HEK293 (cell line): ENCODE results near the gene IGSF9B.

Source experiments
- CTCF ChIA-PET: fragments of 350-600 bp; formaldehyde crosslinking; extraction: SDS; loops from one replicate; lab custom pipeline; 2021; ENCODE audit warnings: antibody characterized with exemption; lab: Yijun Ruan, JAX
- POLR2A ChIA-PET: fragments of 300-600 bp; formaldehyde crosslinking; extraction: SDS; loops from one replicate; lab custom pipeline; 2020; ENCODE audit warnings: antibody characterized with exemption, inconsistent platforms; lab: Yijun Ruan, JAX
- H3K27ac ChIP-seq: fragments of 200-500 bp; sonication (Bioruptor generic); 2 replicates; pipeline ENCODE4 v1.5.1; 2014; ENCODE audit warnings: low read depth, low read length, control low read depth, inconsistent platforms; ENCODE audit errors: extremely low read depth
- H3K36me3 ChIP-seq, 2 experiments: fragments of 200-500 bp in 1 of 2; sonication (Bioruptor generic) in 1 of 2; 1 replicate in 1 of 2; 2 replicates in 1 of 2; pipeline ENCODE4 v1.5.1; 2014 to 2017; ENCODE audit warnings: inconsistent platforms in 2 of 2, low read length in 2 of 2; ENCODE audit not compliant: control insufficient read depth in 2 of 2, insufficient read depth in 1 of 2
- H3K4me1 ChIP-seq: fragments of 200-500 bp; sonication (Bioruptor generic); 2 replicates; pipeline ENCODE4 v1.5.1; 2014; ENCODE audit warnings: mild to moderate bottlenecking, low read length, inconsistent platforms; ENCODE audit not compliant: control insufficient read depth, insufficient read depth
- H3K4me3 ChIP-seq: 2 replicates; pipeline ENCODE4 v1.5.1; 2011; ENCODE audit warnings: low read depth, mild to moderate bottlenecking, control low read depth, low read length, moderate library complexity
- H3K9me3 ChIP-seq: fragments of 200-500 bp; sonication (Bioruptor generic); 2 replicates; pipeline ENCODE4 v1.5.1; 2014; ENCODE audit warnings: low read depth, low read length, inconsistent platforms; ENCODE audit not compliant: control insufficient read depth, insufficient read depth
- HOXC10 ChIP-seq: sonication (generic); formaldehyde crosslinking; IDR thresholded peaks from 2 replicates; pipeline ENCODE4 v1.8.1; 2023; ENCODE audit warnings: mild to moderate bottlenecking, missing genetic modification reagents
- MEIS1 ChIP-seq: sonication (generic); formaldehyde crosslinking; IDR thresholded peaks from 2 replicates; pipeline ENCODE4 v1.8.1; 2022; ENCODE audit warnings: missing genetic modification reagents, mild to moderate bottlenecking, borderline replicate concordance
- OVOL3 ChIP-seq: fragments of 450-650 bp; formaldehyde crosslinking; IDR thresholded peaks from 2 replicates; pipeline ENCODE4 v1.5.1; 2016; ENCODE audit warnings: missing biosample characterization, missing genetic modification characterization
- REST ChIP-seq: fragments of 450-650 bp; formaldehyde crosslinking; IDR thresholded peaks from 2 replicates; pipeline ENCODE4 v1.5.1; 2016; ENCODE audit warnings: missing biosample characterization, missing genetic modification characterization
- ZFP37 ChIP-seq: fragments of 450-650 bp; formaldehyde crosslinking; IDR thresholded peaks from 2 replicates; pipeline ENCODE4 v1.5.1; 2016; ENCODE audit warnings: missing biosample characterization, missing genetic modification characterization
- ZNF175 ChIP-seq: fragments of 450-650 bp; formaldehyde crosslinking; IDR thresholded peaks from 2 replicates; pipeline ENCODE4 v1.5.1; 2016; ENCODE audit warnings: missing biosample characterization, missing genetic modification characterization
- ZNF324 ChIP-seq: fragments of 450-650 bp; formaldehyde crosslinking; IDR thresholded peaks from 2 replicates; pipeline ENCODE4 v1.5.1; 2016; ENCODE audit warnings: missing biosample characterization, missing genetic modification characterization
- ZNF518A ChIP-seq: fragments of 450-650 bp; formaldehyde crosslinking; conservative IDR thresholded peaks from 2 replicates; pipeline ENCODE4 v1.5.1; 2016; ENCODE audit warnings: low read depth, missing biosample characterization, missing genetic modification characterization
- ZNF600 ChIP-seq: fragments of 450-650 bp; formaldehyde crosslinking; IDR thresholded peaks from 2 replicates; pipeline ENCODE4 v1.5.1; 2016; ENCODE audit warnings: missing biosample characterization, missing genetic modification characterization
- ZNF629 ChIP-seq: fragments of 450-650 bp; formaldehyde crosslinking; IDR thresholded peaks from 2 replicates; pipeline ENCODE4 v1.5.1; 2017; ENCODE audit warnings: missing biosample characterization, missing genetic modification characterization
- ZSCAN18 ChIP-seq: fragments of 450-650 bp; formaldehyde crosslinking; IDR thresholded peaks from 2 replicates; pipeline ENCODE4 v1.5.1; 2016; ENCODE audit warnings: missing biosample characterization, missing genetic modification characterization
- ZSCAN5A ChIP-seq: fragments of 450-650 bp; formaldehyde crosslinking; IDR thresholded peaks from 2 replicates; pipeline ENCODE4 v1.5.1; 2016; ENCODE audit warnings: missing biosample characterization, missing genetic modification characterization

IGSF9B gene

GRCh38 chr11:133936136-133936535 is 20.6 kb downstream of the IGSF9B start:
- ChIA-PET POLR2A (no interaction called here), CTCF (no interaction called here)
- no peak overlapping the region for H3K27ac ChIP-seq

More at GRCh38 chr11:133936136-133936535, 20.6 kb downstream of the IGSF9B start:
- Histone ChIP-seq H3K9me3 (no peaks in the 10 kb centered on the region), H3K4me1 (no peaks in the 10 kb centered on the region), H3K36me3 (peaks cover 0 to 25% of the 10 kb centered on the region in 2 experiments; a peak in 1 of 3 replicates), H3K4me3 (no peak overlapping the region)
- no peak for TF ChIP-seq HOXC10
- TF ChIP-seq OVOL3 (tag by site-specific recombination), result no peak
- no peak for TF ChIP-seq ZSCAN18 (tag by site-specific recombination)
- no peak for TF ChIP-seq ZNF629 (tag by site-specific recombination)
- TF ChIP-seq ZNF175 (tag by site-specific recombination), result no peak
- TF ChIP-seq ZFP37, result no peak
- no peak for TF ChIP-seq MEIS1 (CRISPR knock-in tag)
- TF ChIP-seq ZNF518A (tag by site-specific recombination), result no peak
- TF ChIP-seq ZNF600 (tag by site-specific recombination), result no peak
- TF ChIP-seq ZNF324 (tag by site-specific recombination), result no peak
- no peak for TF ChIP-seq REST (tag by site-specific recombination)
- TF ChIP-seq ZSCAN5A (tag by site-specific recombination), result no peak
